IMR-90 (cell line): ENCODE results near the gene TCP1.

Source experiments
- BHLHE40 ChIP-seq: fragments of 150-350 bp; IDR thresholded peaks from 2 replicates; pipeline ENCODE4 v1.6.1; 2016; ENCODE audit warnings: mild to moderate bottlenecking, low read depth, low read length
- CTCF ChIP-seq: conservative IDR thresholded peaks from 2 replicates; pipeline ENCODE4 v1.5.1; 2012; ENCODE audit warnings: mild to moderate bottlenecking, low read depth, low read length, improper control_type of control experiment
- ELK1 ChIP-seq: fragments of 150-350 bp; IDR thresholded peaks from 2 replicates; pipeline ENCODE4 v1.6.1; 2016; ENCODE audit warnings: low read depth, mild to moderate bottlenecking, low read length, moderate library complexity, borderline replicate concordance
- FOS ChIP-seq: fragments of 150-350 bp; IDR thresholded peaks from 2 replicates; pipeline ENCODE4 v1.6.1; 2016; ENCODE audit warnings: low read depth, low read length
- MAFK ChIP-seq: IDR thresholded peaks from 2 replicates; pipeline ENCODE4 v1.6.1; 2012; ENCODE audit warnings: low read depth, low read length, improper control_type of control experiment
- MAZ ChIP-seq: IDR thresholded peaks from 2 replicates; pipeline ENCODE4 v1.6.1; 2012; ENCODE audit warnings: low read depth, mild to moderate bottlenecking, low read length, improper control_type of control experiment, moderate library complexity, borderline replicate concordance
- MXI1 ChIP-seq: IDR thresholded peaks from 2 replicates; pipeline ENCODE4 v1.6.1; 2012; ENCODE audit warnings: low read depth, mild to moderate bottlenecking, low read length, moderate library complexity, borderline replicate concordance
- POLR2A ChIP-seq: IDR thresholded peaks from 2 replicates; pipeline ENCODE4 v1.6.1; 2012; ENCODE audit warnings: mild to moderate bottlenecking, low read depth, low read length
- RAD21 ChIP-seq: IDR thresholded peaks from 2 replicates; pipeline ENCODE4 v1.6.1; 2012; ENCODE audit warnings: low read length, improper control_type of control experiment
- RCOR1 ChIP-seq: IDR thresholded peaks from 2 replicates; pipeline ENCODE4 v1.6.1; 2012; ENCODE audit warnings: mild to moderate bottlenecking, low read length, improper control_type of control experiment; ENCODE audit not compliant: insufficient replicate concordance
- RFX5 ChIP-seq: IDR thresholded peaks from 2 replicates; pipeline ENCODE4 v1.8.0; 2012; ENCODE audit warnings: low read depth, mild to moderate bottlenecking, low read length, moderate library complexity
- SMC3 ChIP-seq: fragments of 150-350 bp; IDR thresholded peaks from 2 replicates; pipeline ENCODE4 v1.6.1; 2016; ENCODE audit warnings: low read depth, mild to moderate bottlenecking, antibody characterized with exemption, low read length, moderate library complexity
- USF2 ChIP-seq: fragments of 150-350 bp; IDR thresholded peaks from 2 replicates; pipeline ENCODE4 v1.6.1; 2017; ENCODE audit warnings: mild to moderate bottlenecking, antibody characterized with exemption, low read length, low read depth

GRCh38 chr6:159806021-159806458 lies 16.6 kb upstream of the TCP1 start:
- no peak for TF ChIP-seq CTCF
- no peak for TF ChIP-seq POLR2A
- no peak for TF ChIP-seq RFX5
- TF ChIP-seq ELK1 = no peak
- no peak for TF ChIP-seq RCOR1
- no peak for TF ChIP-seq RAD21
- TF ChIP-seq SMC3 = no peak
- no peak for TF ChIP-seq MAFK
- no peak for TF ChIP-seq MXI1
- no peak for TF ChIP-seq MAZ
- TF ChIP-seq FOS = no peak
- no peak for TF ChIP-seq USF2
- no peak for TF ChIP-seq BHLHE40
